Erythroblast (primary cell): ENCODE results near the gene BBS9.

ENCODE experiments used
- DNase-seq, 2 experiments: peaks; one replicate each; lab custom pipeline; 2025; lab: John Stamatoyannopoulos, UW
- GATA1 ChIP-seq: IDR thresholded peaks from 2 replicates; pipeline ENCODE4 v1.6.1; 2011; ENCODE audit warnings: low read depth, mild to moderate bottlenecking, control low read depth, low read length, moderate library complexity
- POLR2A ChIP-seq: IDR thresholded peaks from 2 replicates; pipeline ENCODE4 v1.6.1; 2011; ENCODE audit warnings: mild to moderate bottlenecking, low read length

BBS9 gene

DNA sequence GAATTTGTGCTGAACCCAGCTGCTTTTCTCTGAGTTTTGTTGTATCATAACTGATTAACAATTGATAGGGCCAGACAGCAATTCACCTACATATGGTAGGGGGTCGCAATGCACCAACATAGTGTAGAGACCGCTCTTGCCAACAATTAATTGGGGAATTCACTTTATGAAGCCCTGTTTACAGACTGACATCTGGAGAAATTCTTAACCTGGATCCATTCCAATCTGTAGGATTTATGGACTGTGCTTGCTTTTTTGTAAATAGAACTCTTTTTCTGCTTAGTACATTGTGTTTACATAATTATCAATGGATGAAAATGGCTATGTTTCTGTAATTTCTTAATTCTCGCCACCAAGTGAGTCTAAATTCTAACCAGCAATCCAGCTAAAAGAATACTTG, 464.2 kb downstream of the BBS9 start:
- DNase-seq, result no peak
- TF ChIP-seq GATA1 (no peak), POLR2A (no peak)

DNA sequence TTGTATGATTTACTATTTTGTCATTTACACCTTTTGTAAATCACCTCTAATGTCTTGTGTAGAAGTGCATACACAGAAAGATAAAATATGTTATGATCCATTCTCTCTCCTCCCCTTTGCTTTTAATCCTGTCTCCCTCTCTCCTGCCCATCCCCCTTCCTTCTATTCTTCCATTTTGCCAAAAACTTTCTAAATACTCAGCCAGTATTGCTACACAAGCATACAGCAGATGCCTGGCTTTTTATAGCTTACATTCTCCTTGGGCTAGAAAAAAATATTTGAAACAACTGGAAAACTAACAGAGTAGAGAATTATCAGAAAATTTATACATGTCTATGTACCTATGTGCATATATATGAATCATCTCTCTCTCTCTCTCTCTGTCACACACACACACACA, 467.3 kb downstream of the BBS9 start:
- TF ChIP-seq POLR2A (no peak), GATA1 (no peak)
- no peak for DNase-seq

DNA sequence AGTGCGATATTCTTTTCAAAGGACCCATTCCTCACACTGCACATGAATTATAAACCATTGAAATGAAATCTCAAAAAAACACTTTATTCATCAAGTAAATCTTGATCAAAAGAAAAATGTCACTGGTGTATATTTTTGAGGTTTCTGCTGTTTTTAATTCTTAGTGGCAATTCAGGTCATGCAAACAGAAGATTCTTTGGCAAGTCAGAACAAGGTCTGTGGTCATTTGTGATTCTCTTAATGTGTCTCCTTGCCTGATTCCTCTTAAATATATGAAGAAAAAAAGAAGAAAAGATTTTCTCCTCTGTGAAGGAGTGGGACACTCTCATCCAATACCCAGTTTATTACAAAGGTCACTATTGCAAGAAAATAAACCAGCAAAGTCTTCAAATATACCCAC, 467.8 kb downstream of the BBS9 start:
- TF ChIP-seq POLR2A, result no peak
- no peak for TF ChIP-seq GATA1

DNA sequence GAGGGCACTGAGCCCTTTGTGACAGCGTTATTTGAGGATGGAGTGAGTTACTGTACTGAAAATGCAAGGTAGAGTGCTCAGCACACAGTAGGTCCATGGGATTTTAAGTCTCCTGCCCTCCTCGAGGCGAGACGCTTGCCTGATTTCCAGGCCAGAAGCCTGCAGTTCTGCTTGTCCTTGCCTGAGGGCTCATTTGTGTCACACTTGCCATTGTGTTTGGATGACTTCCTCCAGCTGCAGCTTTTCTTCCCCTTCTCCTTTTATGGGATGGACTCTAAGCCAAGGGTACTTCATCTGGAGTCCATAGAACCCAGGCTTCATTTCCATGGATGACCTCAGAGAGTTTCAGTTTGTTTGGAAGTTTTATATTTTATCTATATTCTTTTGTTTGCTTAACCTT, 471.7 kb downstream of the BBS9 start:
- no peak for DNase-seq
- TF ChIP-seq POLR2A (no peak), GATA1 (no peak)

More for the DNA sequence above, 467.8 kb downstream of the BBS9 start:
- DNase-seq, result no peak

DNA sequence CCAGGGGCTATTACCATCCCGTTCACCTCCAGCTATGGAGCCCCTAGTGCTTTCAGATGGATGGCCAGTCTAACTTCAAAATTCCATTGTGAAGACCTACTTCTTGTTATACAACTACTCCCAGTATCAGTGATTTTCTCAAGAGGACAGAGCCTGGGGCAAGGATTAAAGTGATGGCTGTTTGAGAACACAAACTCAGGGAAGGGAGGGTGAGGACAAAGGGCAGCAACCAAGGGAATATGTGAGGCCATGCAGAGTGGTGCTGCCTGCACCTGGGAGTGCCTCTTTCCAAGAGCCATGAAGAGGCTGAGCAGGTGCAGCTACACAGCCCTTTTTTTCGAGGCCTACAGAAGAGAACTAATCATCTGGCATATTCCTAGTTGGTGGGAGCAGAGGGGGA, 472.5 kb downstream of the BBS9 start:
- TF ChIP-seq GATA1 (no peak), POLR2A (no peak)
- DNase-seq, result no peak

DNA sequence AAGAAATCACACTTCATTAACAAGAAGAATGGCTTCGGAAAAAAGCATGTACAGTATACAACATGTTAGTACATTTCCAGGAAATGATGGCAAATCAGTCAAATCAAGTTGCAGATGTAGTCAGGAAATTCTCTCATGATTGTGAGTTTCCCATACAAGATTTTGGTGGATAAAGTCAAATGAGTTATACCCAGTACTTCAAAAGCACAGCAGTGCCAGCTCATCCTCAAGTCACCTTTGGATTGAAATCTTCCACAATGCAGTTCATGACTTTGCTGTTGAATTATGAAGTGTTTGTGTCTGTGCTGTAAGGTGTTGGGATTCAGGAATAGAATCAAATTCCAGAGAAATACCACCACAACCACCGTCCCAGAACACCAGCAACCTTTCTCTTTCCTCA, 474.7 kb downstream of the BBS9 start:
- TF ChIP-seq GATA1 (no peak), POLR2A (no peak)
- no peak for DNase-seq

DNA sequence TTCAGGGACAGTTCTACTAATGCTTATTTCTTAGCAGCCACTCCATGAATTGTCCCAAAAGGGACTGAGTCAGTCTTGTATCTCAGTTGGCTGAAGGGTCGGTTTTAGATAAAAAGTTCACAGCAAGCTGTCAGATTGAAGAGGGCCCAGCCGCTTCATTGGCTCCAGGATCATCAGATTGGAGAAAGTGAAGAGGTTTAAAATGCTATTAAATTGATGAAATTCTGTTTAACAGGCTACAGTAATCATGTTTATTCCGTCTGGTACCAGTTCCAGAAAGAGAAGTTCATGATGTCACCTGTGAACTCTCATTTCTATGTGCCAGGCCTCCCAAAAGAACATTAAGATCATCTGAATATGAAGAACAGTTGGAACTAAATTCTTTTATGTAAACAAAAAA, 481.6 kb downstream of the BBS9 start:
- TF ChIP-seq POLR2A (no peak), GATA1 (no peak)
- DNase-seq, result no peak

DNA sequence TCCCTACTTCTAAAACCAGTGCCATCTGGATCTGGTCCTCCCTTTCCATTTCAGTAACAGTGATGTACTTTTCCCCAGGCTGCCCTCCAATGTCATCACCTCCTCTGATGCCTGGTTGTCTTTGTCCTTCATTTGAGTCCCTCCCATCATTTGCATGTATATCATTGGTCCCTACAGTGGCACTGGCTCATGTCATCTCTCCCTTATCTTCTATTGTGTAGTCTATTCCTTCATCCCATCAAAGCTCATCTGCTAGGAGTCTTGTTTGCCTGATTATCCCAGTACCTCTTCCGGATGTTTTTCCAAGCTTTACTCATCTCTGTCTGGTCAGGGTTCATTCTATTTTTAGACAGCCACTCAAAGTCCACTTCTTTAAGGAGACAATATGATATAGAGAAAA, 483.1 kb downstream of the BBS9 start:
- TF ChIP-seq POLR2A, result no peak
- no peak for TF ChIP-seq GATA1
- no peak for DNase-seq

DNA sequence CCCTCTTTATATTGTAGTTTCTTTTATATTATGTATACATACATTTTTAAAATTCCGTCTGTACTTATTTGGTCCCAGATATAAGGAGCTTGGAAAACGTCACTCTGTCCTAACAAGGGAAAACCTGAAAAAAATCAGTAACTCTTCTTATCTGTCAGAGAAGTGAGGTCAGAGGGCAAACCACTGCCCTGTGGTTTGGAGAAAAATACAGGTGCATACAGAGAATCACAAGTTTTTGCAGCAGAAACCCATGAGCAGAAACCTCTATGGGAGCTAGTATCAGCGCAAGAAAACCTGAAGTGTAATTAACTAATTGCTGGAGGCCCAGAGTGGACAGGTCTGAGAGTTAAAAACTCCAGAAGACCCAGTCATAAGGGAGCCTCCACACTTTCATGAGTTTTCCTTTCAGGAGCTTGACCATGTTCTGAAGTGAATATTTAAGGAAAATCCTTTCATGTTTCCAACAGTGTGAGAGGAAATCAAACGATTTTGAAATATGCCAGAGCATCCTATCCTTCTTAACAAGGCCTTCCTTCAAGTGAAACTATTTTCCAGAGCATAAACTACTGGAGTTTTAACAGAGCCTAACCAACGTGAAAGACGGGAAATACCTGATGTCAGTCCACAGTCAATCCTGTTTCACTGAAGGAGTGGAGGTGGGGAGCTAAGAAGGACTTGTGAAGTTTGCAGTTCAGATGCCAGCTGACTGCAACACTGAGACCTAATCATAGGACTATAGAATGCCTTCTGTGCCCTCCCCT, 485.2 kb downstream of the BBS9 start:
- DNase-seq, result no peak
- TF ChIP-seq GATA1 (no peak), POLR2A (no peak)

DNA sequence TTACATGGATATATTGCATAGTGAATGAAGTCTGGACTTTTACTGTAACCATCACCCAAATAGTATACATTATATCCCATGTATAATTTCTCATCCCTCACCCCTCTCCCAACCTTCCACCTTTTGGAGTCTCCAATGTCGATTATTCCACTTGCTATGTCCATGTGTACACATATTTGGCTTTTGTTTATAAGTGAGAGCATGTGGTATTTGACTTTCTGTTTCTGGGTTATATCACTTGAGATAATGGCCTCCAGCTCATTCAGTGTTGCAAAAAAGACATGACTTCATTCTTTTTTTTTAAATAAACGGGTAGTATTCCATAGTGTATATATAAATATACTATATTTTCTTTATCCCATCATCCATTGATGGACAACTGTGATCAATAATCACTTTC, 487.4 kb downstream of the BBS9 start:
- TF ChIP-seq POLR2A, result no peak
- TF ChIP-seq GATA1, result no peak

DNA sequence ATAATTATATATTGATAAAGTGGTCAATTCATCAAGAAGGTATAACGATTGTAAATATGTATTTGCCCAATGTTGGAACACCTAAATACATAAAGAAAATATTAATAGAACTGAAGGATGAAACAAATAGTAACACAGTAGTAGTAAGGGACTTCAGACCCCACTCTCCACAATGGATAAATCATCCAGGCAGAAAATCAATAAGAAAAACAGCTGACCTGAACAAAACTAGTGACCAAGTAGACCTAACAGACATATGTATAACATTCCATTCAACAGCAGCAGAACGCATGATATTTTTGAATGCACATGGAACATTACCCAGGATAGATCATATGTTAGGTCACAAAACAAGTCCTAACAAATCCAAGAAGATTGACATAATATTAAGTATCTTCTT, 489.9 kb downstream of the BBS9 start:
- no peak for DNase-seq
- no peak for TF ChIP-seq GATA1
- no peak for TF ChIP-seq POLR2A

More for the DNA sequence above, 487.4 kb downstream of the BBS9 start:
- no peak for DNase-seq

DNA sequence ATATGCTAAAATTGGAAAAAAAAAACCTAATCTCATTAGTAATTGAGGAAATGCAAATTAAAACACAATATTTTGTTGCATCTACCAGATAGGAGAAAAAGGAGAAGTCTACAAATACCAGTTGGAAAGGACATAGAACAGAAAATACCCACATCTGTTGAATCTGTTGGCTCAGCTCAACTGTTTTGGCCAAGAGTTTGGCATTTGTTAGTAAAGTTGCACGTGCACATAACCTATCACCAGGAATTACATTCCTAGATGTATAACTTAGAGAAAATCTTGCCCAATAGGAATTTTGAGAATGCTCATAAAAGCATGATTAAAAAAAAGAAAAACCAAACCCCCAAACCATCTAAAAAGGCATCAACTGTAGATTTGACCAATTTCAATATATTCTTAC, 493.9 kb downstream of the BBS9 start:
- no peak for DNase-seq
- TF ChIP-seq GATA1 (no peak), POLR2A (no peak)

DNA sequence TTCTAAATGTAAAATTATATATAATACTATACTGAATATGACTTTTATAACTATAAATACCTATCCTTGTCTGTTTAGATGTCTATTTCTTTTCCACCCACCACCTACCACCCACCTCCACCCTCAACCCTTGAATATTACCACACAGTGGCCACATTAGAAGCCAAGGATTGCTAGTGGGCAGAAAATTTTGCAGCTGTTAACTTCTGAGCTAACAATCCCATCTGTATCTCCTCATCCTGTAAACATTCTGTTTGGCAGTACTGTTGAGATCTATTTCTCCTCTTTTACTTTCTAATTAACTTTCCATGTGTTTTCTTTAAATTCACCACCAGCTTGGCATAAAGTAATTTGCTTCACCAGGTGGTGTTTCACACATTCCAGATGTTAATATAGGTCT, 494.9 kb downstream of the BBS9 start:
- no peak for DNase-seq
- TF ChIP-seq GATA1 (no peak), POLR2A (no peak)

DNA sequence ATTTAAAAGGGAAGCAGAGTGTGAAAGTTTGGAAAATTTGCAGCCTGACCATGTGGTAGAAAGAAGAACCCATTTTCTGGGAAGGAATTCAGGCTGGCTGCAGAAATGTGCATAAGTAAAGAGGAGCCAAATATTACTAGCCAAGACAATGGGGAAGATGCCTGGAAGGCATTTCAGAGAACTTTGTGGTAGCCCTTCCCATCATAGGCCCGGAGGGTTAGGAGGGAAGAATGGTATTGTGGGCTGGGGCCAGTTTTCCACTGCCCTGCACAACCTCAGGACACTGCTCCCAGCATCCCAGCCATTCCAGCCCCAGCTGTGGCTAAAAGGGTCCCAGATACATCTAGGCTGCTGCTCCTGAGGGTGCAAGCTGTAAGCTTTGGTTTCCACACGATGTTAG, 497.5 kb downstream of the BBS9 start:
- no peak for TF ChIP-seq POLR2A
- TF ChIP-seq GATA1, result no peak
- DNase-seq, result no peak

DNA sequence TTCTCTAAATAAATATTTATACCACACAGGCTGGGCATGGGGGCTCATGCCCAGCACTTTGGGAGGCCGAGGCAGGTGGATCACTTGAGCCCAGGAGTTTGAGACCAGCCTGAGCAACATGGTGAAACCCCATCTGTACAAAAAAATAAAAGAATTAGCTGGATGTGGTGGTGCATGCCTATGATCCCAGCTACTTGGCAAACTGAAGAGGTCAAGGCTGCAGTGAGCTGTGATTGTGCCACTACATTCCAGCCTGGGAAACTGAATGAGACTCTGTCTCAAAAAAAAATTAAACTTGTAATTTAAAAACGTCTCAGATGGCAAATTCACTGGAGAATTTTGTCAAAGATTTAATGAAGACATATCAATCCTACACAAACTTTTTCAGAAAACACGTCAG, 498.4 kb downstream of the BBS9 start:
- no peak for DNase-seq
- TF ChIP-seq GATA1 (no peak), POLR2A (no peak)

DNA sequence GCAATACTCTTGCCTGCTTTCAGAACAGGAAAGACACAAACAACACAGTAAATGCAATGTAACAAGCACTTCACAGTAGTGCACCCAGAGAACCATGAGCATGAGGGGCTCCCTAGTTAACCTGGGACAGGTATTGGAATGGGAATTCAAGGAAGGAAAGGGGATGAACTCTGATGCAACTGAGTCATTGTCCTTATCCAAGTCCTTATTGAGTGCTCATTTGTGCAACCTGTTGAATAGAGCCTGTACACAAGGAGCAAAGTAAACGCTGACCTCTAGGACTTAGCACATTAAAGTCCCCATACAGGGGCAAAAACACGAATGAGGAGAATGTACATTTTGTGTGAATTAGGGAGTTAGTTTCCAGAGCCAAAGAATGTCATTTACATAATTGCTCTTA, 499.5 kb downstream of the BBS9 start:
- TF ChIP-seq GATA1 (no peak), POLR2A (no peak)
- DNase-seq, result no peak

DNA sequence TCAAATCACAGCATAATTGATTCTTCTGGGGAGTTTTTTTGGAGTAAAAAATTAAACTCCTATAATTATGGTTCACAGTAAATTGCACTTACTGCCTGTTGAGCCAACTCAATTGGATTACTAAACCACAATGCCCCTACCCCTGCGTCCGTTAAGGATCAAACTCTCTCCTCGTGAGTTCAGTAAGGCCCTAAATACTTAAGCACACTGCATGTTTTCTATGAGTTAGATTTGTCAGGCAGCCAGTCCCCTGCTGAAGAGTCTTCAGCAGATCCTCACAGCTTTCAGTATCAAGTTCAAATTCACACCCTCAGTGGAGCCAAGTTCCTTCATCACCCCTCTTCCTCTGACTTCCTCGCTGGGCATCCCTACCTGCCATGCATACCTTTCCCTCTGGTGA, 501.0 kb downstream of the BBS9 start:
- TF ChIP-seq POLR2A, result no peak
- TF ChIP-seq GATA1, result no peak
- DNase-seq, result no peak
